ENCODE data around the gene REPS1. TPM values are rescaled to one million over a fixed set of nuclear protein-coding genes. Genes with fewer than 3 reads are reported as not detected.

The REPS1 gene
- total RNA-seq, 2 donors from 2014 or later, result 43.1 to 86.0 TPM

- ATAC-seq (ENCODE audit: insufficient number of reproducible peaks, low FRiP score, low read depth) (no peak), DNase-seq (ENCODE audit: low spot score) (no peak)
- Histone ChIP-seq H3K4me1 (ENCODE audit: control insufficient read depth in 1 of 2, low read depth in 2 of 2) (no peaks in the 10 kb centered on the region), H3K27ac (no peak overlapping the region), H3K9me3 (no peaks in the 10 kb centered on the region), H3K4me3 (no peak overlapping the region), H3K36me3 (peaks cover 9% of the 10 kb centered on the region), H3K27me3 (replicated peaks; ENCODE audit: insufficient read depth) (no peaks in the 10 kb centered on the region)
- TF ChIP-seq CTCF (IDR thresholded peaks at IDR 0.05), result no peak
These were observed 91.0 kb downstream of the REPS1 start for GRCh38 chr6:138897031-138897430.

- ATAC-seq (ENCODE audit: insufficient number of reproducible peaks, low FRiP score, low read depth) (no peak), DNase-seq (ENCODE audit: low spot score) (no peak)
- Histone ChIP-seq H3K27me3 (replicated peaks; ENCODE audit: insufficient read depth) (no peaks in the 10 kb centered on the region), H3K4me3 (no peak overlapping the region), H3K36me3 (peaks cover 7% of the 10 kb centered on the region), H3K4me1 (ENCODE audit: control insufficient read depth in 1 of 2, low read depth in 2 of 2) (no peaks in the 10 kb centered on the region), H3K27ac (no peak overlapping the region), H3K9me3 (no peaks in the 10 kb centered on the region)
- no peak for TF ChIP-seq CTCF (IDR thresholded peaks at IDR 0.05)
These were observed 91.8 kb downstream of the REPS1 start for GRCh38 chr6:138896104-138896756.

- no peaks in the 10 kb centered on the region for H3K27me3 ChIP-seq (replicated peaks; ENCODE audit: insufficient read depth)
- no peak overlapping the region for H3K4me3 ChIP-seq
- no peak for ATAC-seq (ENCODE audit: insufficient number of reproducible peaks, low FRiP score, low read depth)
- H3K27ac ChIP-seq, result no peak overlapping the region
- H3K9me3 ChIP-seq, result no peaks in the 10 kb centered on the region
- H3K4me1 ChIP-seq (ENCODE audit: control insufficient read depth in 1 of 2, low read depth in 2 of 2), result no peaks in the 10 kb centered on the region
- DNase-seq (ENCODE audit: low spot score), result no peak
- H3K36me3 ChIP-seq, result no peaks in the 10 kb centered on the region
- no peak for TF ChIP-seq CTCF (IDR thresholded peaks at IDR 0.05)
These were observed 96.6 kb downstream of the REPS1 start for GRCh38 chr6:138891255-138891986.

- Histone ChIP-seq H3K4me3 (no peak overlapping the region), H3K27ac (no peak overlapping the region), H3K9me3 (no peaks in the 10 kb centered on the region), H3K4me1 (ENCODE audit: control insufficient read depth in 1 of 2, low read depth in 2 of 2) (no peaks in the 10 kb centered on the region), H3K27me3 (replicated peaks; ENCODE audit: insufficient read depth) (no peaks in the 10 kb centered on the region), H3K36me3 (no peaks in the 10 kb centered on the region)
- TF ChIP-seq CTCF (IDR thresholded peaks at IDR 0.05), result no peak
- ATAC-seq (ENCODE audit: insufficient number of reproducible peaks, low FRiP score, low read depth) (no peak), DNase-seq (ENCODE audit: low spot score) (no peak)
These were observed 102.8 kb downstream of the REPS1 start for GRCh38 chr6:138885156-138885819.

GRCh38 chr6:138882369-138883017 lies 105.6 kb downstream of the REPS1 start:
- ATAC-seq (ENCODE audit: insufficient number of reproducible peaks, low FRiP score, low read depth) (no peak), DNase-seq (ENCODE audit: low spot score) (no peak)
- no peak overlapping the region for H3K27ac ChIP-seq
- H3K4me3 ChIP-seq, result no peak overlapping the region
- H3K27me3 ChIP-seq (replicated peaks; ENCODE audit: insufficient read depth), result no peaks in the 10 kb centered on the region
- no peaks in the 10 kb centered on the region for H3K36me3 ChIP-seq
- no peak for TF ChIP-seq CTCF (IDR thresholded peaks at IDR 0.05)
- no peaks in the 10 kb centered on the region for H3K4me1 ChIP-seq (ENCODE audit: control insufficient read depth in 1 of 2, low read depth in 2 of 2)
- no peaks in the 10 kb centered on the region for H3K9me3 ChIP-seq
